ENCODE data around the gene DTX1. TPM values are rescaled to one million over a fixed set of nuclear protein-coding genes. Genes with fewer than 3 reads are reported as not detected.

DTX1 gene
- total and polyA plus RNA-seq, 4 donors = 1.3 to 4.9 (median 2.2) TPM

DNA sequence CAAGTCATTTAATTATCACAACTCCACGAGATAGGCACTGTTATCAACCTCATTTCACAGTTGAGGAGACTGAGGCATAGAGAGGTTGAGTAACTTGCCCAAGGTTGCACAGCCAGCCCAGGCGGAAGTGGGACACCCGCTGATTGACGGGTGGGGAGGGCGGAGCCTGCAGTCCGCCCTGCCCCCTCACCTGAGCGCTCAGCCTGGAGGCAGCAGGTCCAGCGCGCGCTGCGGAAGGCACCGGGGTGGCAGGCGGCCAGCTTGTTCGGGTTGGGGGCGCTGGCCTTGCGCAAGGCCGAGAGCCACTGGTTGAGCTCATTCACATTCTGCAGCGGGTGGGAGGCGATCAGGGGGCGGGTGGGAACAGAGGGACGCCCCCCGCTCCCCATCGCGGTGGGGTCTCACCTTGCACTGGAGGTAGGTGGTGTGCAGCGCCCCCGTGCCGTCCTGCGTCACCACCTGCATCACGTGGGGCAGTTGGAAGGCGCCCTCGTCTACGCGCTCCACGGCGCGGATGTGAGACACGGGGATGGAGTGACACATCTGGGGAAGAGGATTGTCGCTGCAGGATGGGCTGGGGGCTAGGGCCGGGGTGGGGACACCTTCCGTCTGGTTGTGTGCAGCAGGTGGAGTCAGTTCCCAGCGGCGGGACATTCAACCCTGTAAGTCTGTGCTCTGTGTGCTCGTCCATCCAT lies 47.4 kb downstream of the DTX1 start:
- peaks cover 0 to 3% (median 0%) of the 10 kb centered on the region in 5 donors for H3K4me1 ChIP-seq (ENCODE audit: control insufficient read depth in 5 of 5, insufficient read depth in 5 of 5, low read length in 5 of 5)
- 7 to 9% methylated on average over 40 to 43 of the region's 43 CpGs for WGBS, 2 donors
- H3K27me3 ChIP-seq (ENCODE audit: control insufficient read depth in 3 of 3, insufficient read depth in 3 of 3, low read length in 2 of 3) = no peaks in the 10 kb centered on the region
- DNase-seq = peak in 2 of 3 donors; percentile 5 to 32
- no peaks in the 10 kb centered on the region for H3K36me3 ChIP-seq (ENCODE audit: control insufficient read depth in 4 of 4, insufficient read depth in 4 of 4, low read length in 4 of 4)
- H3K27ac ChIP-seq (ENCODE audit: low read depth in 1 of 2, low read length in 1 of 2) = no peak overlapping the region
- no peaks in the 10 kb centered on the region for H3K9me3 ChIP-seq (ENCODE audit: control insufficient read depth in 4 of 4, insufficient read depth in 3 of 4, low read length in 3 of 4)
- TF ChIP-seq, protein P1, sequence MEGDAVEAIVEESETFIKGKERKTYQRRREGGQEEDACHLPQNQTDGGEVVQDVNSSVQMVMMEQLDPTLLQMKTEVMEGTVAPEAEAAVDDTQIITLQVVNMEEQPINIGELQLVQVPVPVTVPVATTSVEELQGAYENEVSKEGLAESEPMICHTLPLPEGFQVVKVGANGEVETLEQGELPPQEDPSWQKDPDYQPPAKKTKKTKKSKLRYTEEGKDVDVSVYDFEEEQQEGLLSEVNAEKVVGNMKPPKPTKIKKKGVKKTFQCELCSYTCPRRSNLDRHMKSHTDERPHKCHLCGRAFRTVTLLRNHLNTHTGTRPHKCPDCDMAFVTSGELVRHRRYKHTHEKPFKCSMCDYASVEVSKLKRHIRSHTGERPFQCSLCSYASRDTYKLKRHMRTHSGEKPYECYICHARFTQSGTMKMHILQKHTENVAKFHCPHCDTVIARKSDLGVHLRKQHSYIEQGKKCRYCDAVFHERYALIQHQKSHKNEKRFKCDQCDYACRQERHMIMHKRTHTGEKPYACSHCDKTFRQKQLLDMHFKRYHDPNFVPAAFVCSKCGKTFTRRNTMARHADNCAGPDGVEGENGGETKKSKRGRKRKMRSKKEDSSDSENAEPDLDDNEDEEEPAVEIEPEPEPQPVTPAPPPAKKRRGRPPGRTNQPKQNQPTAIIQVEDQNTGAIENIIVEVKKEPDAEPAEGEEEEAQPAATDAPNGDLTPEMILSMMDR (IDR thresholded peaks at IDR 0.05; ENCODE audit: control extremely low read depth, extremely low read depth) = no peak
- ATAC-seq (ENCODE audit: insufficient read depth, low FRiP score) = peak; percentile 27
- H3K9ac ChIP-seq (ENCODE audit: insufficient read depth in 1 of 2, low read length in 2 of 2) = no peak overlapping the region
- no peak overlapping the region for H3K4me3 ChIP-seq

DNA sequence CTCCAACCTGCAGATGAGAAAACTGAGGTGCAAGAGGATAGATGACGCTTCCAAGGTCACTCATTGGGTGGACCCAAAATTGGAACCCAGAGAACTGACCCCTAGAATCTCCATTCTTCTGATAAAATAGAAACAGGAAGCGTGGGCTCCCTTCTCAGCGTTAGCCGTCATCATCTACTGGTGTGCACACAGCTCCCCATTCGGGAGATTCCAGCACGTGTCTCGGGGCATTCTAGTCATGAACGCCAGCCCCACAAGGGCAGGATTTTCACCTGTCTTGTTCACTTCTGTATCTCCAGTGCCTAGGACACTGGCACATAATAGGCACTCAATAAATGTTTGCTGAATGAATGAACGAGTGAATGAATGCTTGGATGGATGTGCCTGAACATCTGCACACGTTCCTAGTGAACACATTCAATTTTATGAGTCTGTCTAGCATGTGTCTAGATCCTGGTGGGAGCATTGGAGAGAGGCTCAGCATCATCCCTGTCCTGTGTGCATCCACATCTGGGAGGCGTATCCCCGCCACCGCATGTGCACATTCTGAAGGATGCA lies 48.5 kb downstream of the DTX1 start:
- Histone ChIP-seq H3K4me3 (no peak overlapping the region), H3K27me3 (ENCODE audit: control insufficient read depth in 3 of 3, insufficient read depth in 3 of 3, low read length in 2 of 3) (no peaks in the 10 kb centered on the region), H3K9ac (ENCODE audit: insufficient read depth in 1 of 2, low read length in 2 of 2) (no peak overlapping the region), H3K9me3 (ENCODE audit: control insufficient read depth in 4 of 4, insufficient read depth in 3 of 4, low read length in 3 of 4) (no peaks in the 10 kb centered on the region), H3K27ac (ENCODE audit: low read depth in 1 of 2, low read length in 1 of 2) (no peak overlapping the region), H3K36me3 (ENCODE audit: control insufficient read depth in 4 of 4, insufficient read depth in 4 of 4, low read length in 4 of 4) (no peaks in the 10 kb centered on the region), H3K4me1 (ENCODE audit: control insufficient read depth in 5 of 5, insufficient read depth in 5 of 5, low read length in 5 of 5) (peaks cover 0 to 3% (median 0%) of the 10 kb centered on the region in 5 donors)
- TF ChIP-seq, protein P1 (IDR thresholded peaks at IDR 0.05; ENCODE audit: control extremely low read depth, extremely low read depth) = no peak
- DNase-seq (no peak), ATAC-seq (ENCODE audit: insufficient read depth, low FRiP score) (no peak)
- WGBS, 2 donors = 75 to 82% methylated on average over 13 of the region's 13 CpGs

DNA sequence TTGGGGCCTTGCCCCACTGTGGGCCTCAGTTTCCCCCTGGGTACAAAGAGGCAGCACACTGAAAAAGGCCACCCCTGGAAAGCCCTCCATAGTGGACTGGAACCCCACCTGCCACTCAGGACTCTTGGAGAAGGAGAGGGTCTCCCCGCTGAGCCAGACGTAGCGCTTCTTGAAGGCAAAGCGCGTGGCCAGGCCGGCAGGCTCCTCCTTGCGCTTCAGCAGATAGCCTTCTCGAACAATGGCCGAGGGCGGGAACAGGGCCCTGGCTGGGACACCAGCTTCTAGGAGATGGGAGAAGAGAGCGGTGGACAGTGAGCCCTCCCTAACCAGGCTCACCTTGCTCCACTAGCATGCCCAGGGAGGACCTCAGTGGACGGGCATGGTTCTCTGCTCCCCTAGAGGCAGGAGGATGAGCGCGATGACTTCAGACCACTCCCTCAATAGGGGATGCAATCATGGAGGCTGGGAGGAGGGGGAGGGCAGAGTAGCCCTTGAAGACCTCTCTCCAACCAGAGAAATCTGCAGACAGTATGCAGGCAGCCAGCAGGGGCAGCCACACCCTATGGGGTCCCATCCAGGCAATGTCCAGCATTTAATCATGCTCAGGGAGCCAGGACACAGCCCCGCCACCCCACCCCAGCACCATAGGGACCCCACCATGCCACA lies 49.2 kb downstream of the DTX1 start:
- Histone ChIP-seq H3K27me3 (ENCODE audit: control insufficient read depth in 3 of 3, insufficient read depth in 3 of 3, low read length in 2 of 3) (no peaks in the 10 kb centered on the region), H3K36me3 (ENCODE audit: control insufficient read depth in 4 of 4, insufficient read depth in 4 of 4, low read length in 4 of 4) (no peaks in the 10 kb centered on the region), H3K9me3 (ENCODE audit: control insufficient read depth in 4 of 4, insufficient read depth in 3 of 4, low read length in 3 of 4) (no peaks in the 10 kb centered on the region), H3K27ac (ENCODE audit: low read depth in 1 of 2, low read length in 1 of 2) (no peak overlapping the region), H3K9ac (ENCODE audit: insufficient read depth in 1 of 2, low read length in 2 of 2) (no peak overlapping the region), H3K4me3 (no peak overlapping the region), H3K4me1 (ENCODE audit: control insufficient read depth in 5 of 5, insufficient read depth in 5 of 5, low read length in 5 of 5) (peaks cover 0 to 3% (median 0%) of the 10 kb centered on the region in 5 donors)
- ATAC-seq (ENCODE audit: insufficient read depth, low FRiP score) (no peak), DNase-seq (no peak)
- WGBS, 2 donors = 89 to 90% methylated on average over 15 of the region's 15 CpGs
- TF ChIP-seq, protein P1 (IDR thresholded peaks at IDR 0.05; ENCODE audit: control extremely low read depth, extremely low read depth) = no peak

Measured in lung (tissue), 12 donors.